ENCODE measurements around the gene TSKU.

DNA sequence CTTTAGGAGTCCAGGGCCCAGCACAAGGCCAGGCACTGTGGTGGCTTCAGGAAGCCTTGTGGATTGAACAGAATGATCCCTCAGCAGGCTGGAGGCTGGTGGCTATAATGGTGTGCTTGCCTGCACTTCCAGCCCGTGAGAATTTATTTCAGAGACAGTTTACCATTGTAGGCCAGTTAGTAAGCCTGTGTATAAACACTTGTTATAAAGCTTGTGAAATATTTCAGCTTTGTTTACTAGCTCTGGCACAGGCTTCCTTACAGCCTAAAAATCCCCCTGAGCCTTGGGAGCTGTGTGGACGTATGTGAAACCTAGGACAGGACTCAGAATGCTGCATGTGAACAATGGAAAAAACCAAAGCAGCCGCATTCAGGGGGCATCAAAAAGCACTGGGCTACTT, 51.0 kb downstream of the TSKU start:
- TF ChIP-seq, protein P1, sequence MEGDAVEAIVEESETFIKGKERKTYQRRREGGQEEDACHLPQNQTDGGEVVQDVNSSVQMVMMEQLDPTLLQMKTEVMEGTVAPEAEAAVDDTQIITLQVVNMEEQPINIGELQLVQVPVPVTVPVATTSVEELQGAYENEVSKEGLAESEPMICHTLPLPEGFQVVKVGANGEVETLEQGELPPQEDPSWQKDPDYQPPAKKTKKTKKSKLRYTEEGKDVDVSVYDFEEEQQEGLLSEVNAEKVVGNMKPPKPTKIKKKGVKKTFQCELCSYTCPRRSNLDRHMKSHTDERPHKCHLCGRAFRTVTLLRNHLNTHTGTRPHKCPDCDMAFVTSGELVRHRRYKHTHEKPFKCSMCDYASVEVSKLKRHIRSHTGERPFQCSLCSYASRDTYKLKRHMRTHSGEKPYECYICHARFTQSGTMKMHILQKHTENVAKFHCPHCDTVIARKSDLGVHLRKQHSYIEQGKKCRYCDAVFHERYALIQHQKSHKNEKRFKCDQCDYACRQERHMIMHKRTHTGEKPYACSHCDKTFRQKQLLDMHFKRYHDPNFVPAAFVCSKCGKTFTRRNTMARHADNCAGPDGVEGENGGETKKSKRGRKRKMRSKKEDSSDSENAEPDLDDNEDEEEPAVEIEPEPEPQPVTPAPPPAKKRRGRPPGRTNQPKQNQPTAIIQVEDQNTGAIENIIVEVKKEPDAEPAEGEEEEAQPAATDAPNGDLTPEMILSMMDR (IDR thresholded peaks at IDR 0.05) = no peak
- TF ChIP-seq POLR2A (IDR thresholded peaks at IDR 0.05) = no peak
